Activated CD8-positive, alpha-beta memory T cell treated with anti-CD3 and anti-CD28 coated beads for 36 hours (primary cell): ENCODE measurements around the gene IGF1R. TPM values are rescaled to one million over a fixed set of nuclear protein-coding genes. Genes with fewer than 3 reads are reported as not detected.

ENCODE experiments used
- CTCF ChIA-PET: fragments of 350-600 bp; sonication (Branson Sonifier 250); formaldehyde crosslinking; loops from one replicate; lab custom pipeline; 2021; ENCODE audit warnings: antibody characterized with exemption; lab: Charles Lee
- POLR2A ChIA-PET: fragments of 350-600 bp; sonication (Branson Sonifier 250); formaldehyde crosslinking; loops from one replicate; lab custom pipeline; 2021; ENCODE audit warnings: antibody characterized with exemption; lab: Charles Lee
- total RNA-seq, 2 experiments: library from RNA; stranded (reverse); gene quantifications; one replicate each; pipeline ENCODE4 v1.2.3, GENCODE V29; 2021

IGF1R gene
- total RNA-seq, 2 experiments from 2014 or later, result 10.5 to 11.3 TPM

DNA sequence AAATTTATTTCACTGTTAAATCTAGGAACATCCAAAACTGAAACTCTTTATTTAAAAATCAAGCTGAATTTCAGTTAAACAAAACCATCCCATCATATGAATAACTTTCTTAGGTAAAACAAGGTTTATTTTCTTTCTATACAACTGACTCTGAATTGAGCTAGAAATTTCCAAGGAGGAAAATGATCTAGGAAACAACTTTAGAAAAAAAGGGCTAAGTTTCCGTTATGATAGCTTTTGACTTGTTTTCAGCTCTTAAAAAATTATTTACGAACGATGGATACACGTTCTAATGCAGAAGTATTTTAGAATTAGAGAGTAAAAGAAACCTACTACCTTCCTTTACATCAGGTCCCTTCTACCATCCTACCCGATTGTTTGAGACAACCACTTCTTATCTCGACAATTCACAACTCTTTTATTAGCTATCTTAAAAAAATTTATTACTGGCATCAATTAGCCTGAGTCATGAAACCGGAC is 1.8 kb upstream of the IGF1R start:
- CTCF ChIA-PET, result interaction anchor here (0.6 to 1.0 kb wide), 2 partner anchors 211 to 226 kb away, joined by 3 read pairs; no protein-coding TSS in a partner anchor
- POLR2A ChIA-PET, result interaction anchor here (0.6 to 0.9 kb wide), 3 partner anchors 8 to 124 kb away, joined by 3 to 4 read pairs (median 3); no protein-coding TSS in a partner anchor

DNA sequence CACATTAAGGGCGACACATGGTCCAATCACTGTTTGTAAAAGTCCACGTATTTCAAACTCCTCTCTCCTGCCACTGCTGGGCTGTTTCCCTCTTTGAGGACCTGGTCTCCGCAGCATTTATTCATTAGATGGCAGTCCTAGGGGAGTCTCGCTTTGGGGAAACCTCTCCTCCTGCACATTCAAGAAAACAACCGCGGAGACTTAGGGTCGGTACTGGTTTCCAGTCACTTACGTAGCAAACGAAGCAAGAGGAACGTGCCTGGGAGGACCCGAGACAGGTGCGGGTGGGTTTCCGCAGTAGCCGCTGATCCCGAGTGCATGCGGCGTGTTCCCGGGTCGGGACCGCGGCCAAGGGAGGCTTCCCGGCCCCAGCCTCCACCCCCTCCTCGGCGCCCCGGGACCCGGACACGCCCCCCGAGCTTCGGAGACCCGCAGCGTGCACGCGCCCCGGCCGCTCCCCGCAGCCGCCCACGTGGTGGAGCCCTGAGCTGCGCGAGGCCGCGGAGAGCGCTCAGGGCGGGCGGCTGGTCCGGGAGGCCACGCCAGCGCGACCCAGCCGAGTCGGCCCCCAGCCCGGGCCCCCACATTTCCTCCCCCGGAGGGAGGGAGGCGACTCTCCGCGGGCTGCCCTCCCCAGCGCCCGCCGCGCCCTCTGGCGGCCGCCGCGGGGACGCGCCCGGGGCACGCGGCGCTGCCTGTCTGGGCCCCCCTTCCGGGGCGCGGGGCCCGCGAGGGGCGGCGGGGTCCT is 1.1 kb upstream of the IGF1R start:
- POLR2A ChIA-PET, result interaction anchor here (0.6 to 0.9 kb wide), 2 partner anchors 9 to 121 kb away, joined by 3 to 4 read pairs; no protein-coding TSS in a partner anchor
- CTCF ChIA-PET, result interaction anchor here (0.6 to 1.0 kb wide), 2 partner anchors 211 to 226 kb away, joined by 3 read pairs; no protein-coding TSS in a partner anchor

DNA sequence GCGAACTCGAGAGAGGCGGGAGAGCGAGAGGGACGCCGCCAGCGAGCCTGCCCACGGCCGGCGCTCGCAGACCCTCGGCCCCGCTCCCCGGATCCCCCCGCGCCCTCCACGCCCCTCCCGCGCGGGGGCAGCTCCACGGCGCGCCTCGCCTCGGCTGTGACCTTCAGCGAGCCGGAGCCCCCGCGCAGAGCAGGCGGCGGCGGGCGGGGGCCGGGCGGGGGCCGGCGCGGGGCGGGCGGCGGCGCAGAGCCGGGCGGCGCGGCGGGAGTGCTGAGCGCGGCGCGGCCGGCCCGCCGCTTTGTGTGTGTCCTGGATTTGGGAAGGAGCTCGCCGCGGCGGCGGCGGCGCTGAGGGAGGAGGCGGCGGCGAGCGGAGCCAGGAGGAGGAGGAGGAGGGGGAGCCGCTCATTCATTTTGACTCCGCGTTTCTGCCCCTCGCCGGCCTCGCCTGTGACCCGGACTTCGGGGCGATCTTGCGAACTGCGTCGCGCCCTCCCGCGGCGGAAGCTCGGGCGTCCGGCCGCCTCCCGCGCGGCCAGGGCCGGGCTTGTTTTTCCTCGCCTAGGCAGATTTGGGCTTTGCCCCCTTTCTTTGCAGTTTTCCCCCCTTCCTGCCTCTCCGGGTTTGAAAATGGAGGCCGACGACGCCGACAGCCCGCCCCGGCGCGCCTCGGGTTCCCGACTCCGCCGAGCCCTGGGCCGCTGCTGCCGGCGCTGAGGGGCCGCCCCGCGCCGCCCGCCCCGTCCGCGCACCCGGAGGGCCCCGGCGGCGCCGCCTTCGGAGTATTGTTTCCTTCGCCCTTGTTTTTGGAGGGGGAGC is 524 bp downstream of the IGF1R start:
- ChIA-PET CTCF (no interaction called here), POLR2A (interaction anchor here (1.2 kb wide), 1 partner anchor 218 kb away, joined by 3 read pairs; no protein-coding TSS in a partner anchor)

DNA sequence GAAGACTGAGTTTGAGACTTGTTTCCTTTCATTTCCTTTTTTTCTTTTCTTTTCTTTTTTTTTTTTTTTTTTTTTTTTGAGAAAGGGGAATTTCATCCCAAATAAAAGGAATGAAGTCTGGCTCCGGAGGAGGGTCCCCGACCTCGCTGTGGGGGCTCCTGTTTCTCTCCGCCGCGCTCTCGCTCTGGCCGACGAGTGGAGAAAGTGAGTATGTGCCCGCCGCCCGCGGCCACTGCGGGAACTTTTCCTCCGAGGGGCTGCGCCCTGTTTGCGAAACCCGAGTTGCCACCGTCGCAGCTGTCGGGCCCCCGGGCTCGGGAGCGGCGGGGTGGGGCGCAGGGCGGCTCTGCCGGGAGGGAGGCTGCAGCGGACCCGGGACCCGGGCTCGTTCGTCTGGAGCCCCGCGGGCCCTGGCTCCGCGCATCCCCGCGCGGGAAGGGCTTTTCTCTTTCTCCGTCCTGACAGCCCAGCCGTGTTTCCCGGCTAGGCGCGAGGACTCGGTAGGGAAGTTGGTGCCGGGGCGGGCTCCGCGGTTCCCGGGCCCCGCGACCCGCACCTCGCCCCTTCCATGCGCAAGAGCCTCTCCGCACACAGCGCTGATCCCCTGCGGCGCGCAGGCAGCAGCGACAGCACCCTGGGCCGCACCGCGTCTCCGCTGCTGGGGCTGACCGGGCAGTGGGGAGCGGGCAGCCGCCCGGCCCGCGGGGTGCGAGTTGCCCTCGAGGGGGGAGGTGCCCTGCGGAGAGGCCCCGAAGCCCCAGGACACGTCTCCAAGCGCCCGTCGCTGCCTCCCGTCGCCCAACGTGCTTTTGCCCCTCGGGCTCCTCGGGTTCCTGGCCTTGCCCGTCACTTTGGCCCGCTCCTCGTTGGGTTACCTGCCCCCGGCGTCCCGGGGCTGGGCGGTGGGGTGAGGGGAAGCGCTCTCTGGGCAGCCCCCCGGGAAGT is 1.4 kb downstream of the IGF1R start:
- ChIA-PET CTCF (no interaction called here), POLR2A (interaction anchor here (1.2 kb wide), 1 partner anchor 217 kb away, joined by 3 read pairs; no protein-coding TSS in a partner anchor)

DNA sequence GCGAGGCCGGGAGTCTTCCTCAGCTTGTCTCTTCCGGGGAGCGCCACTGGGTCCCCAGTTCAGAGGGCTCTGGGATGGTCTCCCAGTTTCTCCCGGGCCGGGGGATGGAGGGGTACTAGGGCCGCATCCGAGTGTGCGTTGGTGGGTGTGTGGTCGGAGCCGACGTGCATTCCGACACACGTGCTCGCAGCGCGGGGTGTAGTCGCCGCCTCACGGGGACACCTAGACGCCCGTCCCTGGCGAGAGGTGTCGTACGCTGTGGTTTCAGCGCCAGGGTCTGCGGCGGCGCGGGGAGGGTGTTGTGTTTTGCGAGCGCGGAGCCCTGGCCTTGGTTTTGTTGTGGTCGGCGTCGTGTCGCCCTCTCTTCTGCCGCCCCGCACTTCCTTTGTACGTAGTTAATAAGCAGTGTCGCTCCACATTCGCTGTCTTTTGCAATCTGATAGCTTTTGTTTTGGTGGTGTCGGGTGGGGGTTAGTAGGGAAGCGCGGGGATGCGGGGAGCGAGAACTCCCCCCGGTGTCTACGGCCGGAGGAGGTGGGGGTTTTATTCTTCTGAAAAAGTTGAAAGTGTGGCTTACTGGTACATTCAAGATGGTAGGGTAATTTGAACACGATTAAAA is 2.2 kb downstream of the IGF1R start:
- POLR2A ChIA-PET, result no interaction called here

DNA sequence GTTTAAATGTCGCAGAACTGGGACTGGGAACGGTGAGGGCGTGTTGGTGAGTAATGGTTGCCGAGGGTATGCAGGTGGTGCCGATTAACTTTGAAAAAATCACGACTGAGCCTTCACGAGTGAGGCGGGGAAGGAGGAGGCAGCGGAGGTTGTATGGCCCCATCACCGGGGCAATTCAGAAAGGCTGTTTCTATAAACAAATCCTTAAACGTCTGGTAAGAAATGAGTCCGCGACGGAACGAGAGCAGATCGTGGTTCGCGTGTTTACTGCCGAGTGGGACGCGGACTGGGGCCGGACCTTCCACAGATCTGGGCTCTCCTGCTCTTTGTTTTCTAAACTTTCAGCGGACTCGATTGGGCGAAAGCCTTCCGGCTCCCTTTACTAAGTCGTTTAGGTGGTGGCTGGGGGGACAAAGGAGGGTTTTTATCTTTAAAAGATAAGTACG is 2.7 kb downstream of the IGF1R start:
- ChIA-PET CTCF (interaction anchor here (1.8 kb wide), 1 partner anchor 132 kb away, joined by 4 read pairs; no protein-coding TSS in a partner anchor), POLR2A (no interaction called here)

More for the DNA sequence above, 2.2 kb downstream of the IGF1R start:
- CTCF ChIA-PET, result no interaction called here

DNA sequence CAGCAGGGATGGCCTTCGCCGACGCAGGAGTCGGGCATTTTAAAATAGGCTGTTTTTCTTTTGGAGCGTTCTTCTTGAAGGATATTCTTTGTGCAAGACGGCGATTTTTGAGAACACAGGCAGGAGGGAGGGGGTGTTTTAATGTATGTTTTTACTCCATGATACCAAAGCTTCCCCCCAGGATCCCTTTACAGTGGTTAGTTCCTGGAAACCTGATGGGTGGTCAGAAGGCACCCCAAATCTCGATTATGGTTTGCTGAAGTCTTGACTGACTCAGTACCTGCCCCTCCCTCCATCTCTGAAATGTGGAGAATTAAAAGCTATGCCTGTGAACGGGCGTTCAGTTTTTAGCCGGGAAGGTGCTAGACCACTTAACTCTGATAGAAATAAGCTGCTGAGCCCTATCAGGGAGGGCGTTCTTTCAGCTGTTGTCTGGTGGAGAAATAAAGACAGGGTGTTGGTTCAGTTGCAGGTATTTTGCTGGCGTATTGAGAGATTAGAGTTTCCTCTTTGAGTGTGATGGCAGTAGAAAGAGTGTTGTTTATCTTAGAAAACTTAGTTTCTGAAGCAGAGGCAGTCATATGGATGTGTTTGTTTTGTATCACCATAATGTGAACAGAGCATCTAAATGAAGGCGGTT is 3.4 kb downstream of the IGF1R start:
- ChIA-PET CTCF (interaction anchor here (0.6 to 1.8 kb wide), 2 partner anchors 20 to 133 kb away, joined by 3 to 4 read pairs; no protein-coding TSS in a partner anchor), POLR2A (no interaction called here)

DNA sequence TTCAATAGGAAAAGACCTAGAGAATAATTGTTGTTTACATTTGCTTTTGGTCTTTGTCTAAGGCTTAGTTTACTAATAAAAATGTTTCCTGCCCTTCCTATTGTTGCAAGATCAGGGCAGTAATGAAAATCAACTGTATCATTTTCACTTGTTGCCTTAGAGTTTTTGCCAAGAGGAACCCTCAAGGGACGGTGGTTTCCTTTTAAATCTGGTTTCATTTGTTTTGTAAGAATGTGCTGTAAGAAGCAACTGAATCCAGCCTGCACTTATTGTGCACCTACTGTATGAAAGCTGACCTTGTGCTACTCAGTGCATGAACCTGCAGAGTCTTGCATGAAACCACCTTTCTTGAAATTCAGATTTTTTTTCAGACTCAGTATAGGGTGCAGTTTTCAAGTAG is 5.3 kb downstream of the IGF1R start:
- ChIA-PET POLR2A (no interaction called here), CTCF (no interaction called here)

DNA sequence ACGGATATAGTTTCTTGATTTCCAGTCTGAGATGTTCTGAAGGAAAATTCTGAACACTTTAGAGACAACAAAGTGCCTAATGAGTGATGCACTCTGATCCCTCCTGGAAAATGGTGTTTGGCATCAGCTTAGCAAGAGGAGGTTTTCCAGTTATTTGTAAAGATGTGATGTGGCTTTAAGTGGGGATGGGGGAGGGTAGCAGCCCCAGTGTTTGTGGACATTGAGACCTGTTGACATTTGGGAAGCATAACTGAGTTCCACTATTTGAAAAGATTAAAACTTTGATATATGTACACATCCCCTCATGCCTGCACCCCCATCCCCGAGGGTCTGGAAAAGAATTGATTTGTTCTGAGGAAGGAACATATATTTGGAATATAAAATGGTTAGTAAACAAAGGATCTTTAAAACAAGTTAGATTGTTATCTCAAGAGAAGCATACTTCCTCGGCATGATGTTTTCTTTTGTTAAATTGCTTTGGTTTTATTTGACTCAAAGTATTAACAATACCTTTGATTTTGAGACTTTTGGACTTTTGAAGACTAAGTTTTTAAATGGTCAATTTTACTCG is 6.5 kb downstream of the IGF1R start:
- ChIA-PET POLR2A (no interaction called here), CTCF (no interaction called here)

DNA sequence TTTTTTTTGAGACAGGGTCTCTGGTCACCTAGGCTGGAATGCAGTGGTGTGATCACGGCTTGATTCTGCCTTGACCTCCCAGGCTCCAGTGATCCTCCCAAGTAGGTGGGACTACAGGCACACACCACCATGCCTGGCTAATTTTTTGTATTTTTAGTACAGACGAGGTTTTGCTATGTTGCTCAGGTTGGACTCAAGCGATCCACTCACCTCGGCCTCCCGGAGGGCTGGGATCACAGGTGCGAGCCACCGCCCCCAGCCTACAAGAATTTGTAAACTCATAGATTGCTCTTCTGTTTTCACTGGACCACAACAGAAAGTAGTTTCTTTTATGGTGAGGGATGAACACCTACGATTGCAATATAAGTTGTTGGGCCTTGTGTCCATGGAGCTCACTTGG is 7.4 kb downstream of the IGF1R start:
- POLR2A ChIA-PET, result no interaction called here
- CTCF ChIA-PET, result interaction anchor here (1.4 kb wide), 1 partner anchor 137 kb away, joined by 4 read pairs; no protein-coding TSS in a partner anchor

DNA sequence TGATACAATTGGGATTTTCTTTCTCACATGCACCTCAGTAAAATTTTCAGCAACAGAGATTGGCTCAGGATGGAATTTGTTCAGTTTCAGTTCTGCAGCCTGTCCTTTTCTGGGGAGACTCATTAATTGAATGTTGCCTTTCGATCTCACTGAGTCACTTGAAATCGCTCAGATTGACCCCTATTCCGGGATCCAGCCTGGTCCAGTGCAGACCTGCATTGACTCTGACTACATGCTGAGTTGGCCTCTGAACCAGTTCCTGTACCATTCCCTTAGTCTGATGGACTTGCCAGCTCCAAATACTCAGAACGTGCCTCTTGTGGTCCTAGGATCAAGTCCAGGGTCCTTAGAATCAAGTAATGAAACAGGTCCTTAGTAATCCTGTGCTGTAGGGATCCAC is 9.4 kb downstream of the IGF1R start:
- ChIA-PET CTCF (interaction anchor here (1.2 to 1.3 kb wide), 2 partner anchors 27 to 134 kb away, joined by 3 read pairs; no protein-coding TSS in a partner anchor), POLR2A (no interaction called here)

DNA sequence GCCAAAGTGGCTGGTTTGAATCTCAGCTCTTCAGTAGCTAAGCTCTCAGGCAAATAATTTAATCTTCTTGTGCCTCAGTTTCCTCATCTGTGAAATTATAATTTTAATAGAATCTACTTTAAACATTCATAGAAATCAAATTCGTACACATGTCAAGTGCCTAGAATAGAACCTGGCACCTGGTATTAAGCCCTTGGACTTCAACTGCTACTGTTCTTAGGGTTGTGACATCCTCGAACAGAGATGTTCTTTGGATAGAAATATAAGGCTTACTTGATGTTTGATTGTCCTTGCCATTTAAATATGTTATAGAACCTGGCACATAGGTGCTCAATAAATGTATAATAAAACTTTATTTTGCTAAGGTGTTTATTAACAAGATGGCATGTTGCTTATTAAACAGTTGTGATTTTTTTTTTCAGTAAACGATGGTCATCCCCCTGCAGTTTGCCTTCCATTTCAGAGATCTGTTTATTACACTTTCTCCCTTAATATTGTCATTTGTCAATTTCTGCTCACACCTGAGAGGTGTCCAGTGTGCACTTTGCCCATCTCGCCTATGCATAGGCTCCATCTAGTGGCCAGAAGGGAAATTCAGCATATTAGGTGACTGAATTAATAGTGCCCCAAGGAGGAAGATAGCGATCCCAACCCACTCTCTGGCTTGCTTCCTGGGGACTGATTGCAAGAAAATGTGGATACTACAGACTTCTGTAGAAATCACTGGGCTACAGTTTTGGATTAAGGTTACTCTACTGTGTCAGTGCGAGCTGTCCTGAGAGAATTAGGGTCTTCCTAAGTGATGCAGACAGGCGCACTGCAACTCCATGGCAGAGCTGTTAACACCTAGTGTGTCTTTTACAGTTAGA is 10.7 kb downstream of the IGF1R start:
- ChIA-PET POLR2A (no interaction called here), CTCF (interaction anchor here (0.6 to 2.2 kb wide), 3 partner anchors 135 to 192 kb away, joined by 3 to 8 read pairs (median 3); no protein-coding TSS in a partner anchor)

DNA sequence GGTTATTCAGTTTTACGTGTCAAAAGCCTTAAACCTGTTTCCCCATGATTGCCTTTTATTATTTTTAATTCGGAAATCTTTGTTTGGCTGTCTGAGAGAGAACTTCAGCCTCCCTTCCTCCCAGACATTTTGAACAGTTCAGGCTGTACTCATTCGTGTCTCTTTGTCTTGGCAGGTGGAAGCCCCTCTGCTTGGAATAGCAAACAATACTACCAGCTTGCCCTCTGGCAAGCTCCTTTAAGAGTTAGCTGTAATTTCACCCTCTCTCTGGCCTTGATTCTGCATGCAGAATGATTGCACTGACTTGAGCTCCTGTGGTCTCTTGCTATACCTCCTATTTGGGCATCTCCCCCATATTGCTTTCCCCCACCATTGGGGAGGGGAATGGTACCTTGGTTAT is 11.7 kb downstream of the IGF1R start:
- ChIA-PET POLR2A (no interaction called here), CTCF (interaction anchor here (0.6 to 2.2 kb wide), 2 partner anchors 141 to 191 kb away, joined by 3 to 8 read pairs; no protein-coding TSS in a partner anchor)

DNA sequence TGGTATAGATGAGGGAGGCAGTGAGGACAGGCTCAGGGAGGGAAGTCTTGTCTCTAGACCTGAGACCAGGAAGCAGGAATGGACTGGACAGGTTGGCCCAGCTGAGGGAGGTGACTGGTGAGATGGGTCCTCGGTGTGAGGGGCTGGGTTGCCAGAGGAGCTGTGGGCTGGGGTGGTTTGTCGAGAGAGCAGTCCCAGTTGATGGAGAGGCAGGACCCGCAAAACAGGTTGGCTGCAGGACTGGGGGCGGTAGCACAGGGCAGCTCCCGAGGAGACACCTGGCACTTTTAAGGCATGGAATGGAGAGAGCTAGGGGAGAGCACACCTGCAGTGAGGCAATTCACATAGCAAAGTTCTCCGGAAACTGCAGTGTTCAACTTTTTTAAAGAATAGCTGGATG is 14.7 kb downstream of the IGF1R start:
- POLR2A ChIA-PET, result no interaction called here
- CTCF ChIA-PET, result no interaction called here

DNA sequence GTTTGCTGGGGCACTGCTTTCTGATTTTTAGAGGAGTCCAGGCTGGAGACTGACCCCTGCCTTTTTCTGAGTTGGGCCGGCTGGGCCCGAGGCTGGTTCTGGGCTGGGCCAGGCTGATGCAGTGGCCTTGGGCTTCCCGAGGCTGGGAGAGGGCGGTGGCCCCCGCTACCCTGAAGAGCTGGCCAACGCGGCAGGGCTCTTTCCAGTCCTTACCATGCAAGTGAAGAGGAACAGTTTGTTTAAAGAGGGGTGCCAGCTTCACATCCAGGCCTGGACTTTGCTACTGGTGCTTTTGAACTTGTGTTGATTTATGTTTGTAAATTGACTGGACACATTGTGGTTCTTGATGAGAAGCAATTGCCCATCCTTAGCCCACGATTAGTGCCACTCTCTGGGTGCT is 15.3 kb downstream of the IGF1R start:
- POLR2A ChIA-PET, result no interaction called here
- CTCF ChIA-PET, result interaction anchor here (0.6 kb wide), 1 partner anchor 92 kb away, joined by 3 read pairs; no protein-coding TSS in a partner anchor

DNA sequence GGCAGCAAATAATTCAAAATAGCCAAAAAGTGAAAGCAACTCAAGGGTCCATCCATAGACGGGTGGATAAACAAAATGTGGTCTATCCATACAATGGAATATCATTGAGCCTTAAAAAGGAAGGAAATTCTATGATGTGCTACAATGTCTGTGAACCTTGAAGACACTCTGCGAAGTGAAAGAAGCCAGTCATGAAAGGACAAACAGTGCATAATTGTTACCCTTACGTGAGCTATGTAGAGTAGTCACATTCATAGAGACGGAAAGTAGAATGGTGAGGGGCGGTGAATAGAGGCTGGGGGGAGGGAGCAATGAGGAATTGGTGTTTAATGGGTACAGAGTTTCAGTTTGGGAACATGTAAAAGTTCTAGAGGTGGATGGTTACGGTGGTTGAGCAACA is 18.1 kb downstream of the IGF1R start:
- POLR2A ChIA-PET, result no interaction called here
- CTCF ChIA-PET, result no interaction called here
